ENCODE measurements around the gene ZFYVE9.

GRCh38 chr1:52239708-52240001, 97.8 kb downstream of the ZFYVE9 start:
- TF ChIP-seq POLR2A (IDR thresholded peaks at IDR 0.05; ENCODE audit: insufficient read depth in 1 of 2, low read depth in 2 of 2, low read length in 2 of 2) (no peak), RNF219 (CRISPR knock-in tag; IDR thresholded peaks at IDR 0.05) (no peak), REST (IDR thresholded peaks at IDR 0.05; ENCODE audit: borderline replicate concordance in 1 of 2, low read depth in 1 of 2, low read length in 2 of 2) (no peak), ZBTB7A (CRISPR knock-in tag; IDR thresholded peaks at IDR 0.05) (no peak), ZNF274 (CRISPR knock-in tag; IDR thresholded peaks at IDR 0.05) (no peak), ZMAT3 (CRISPR knock-in tag; conservative IDR thresholded peaks at IDR 0.05) (no peak), PCBP2 (optimal IDR thresholded peaks at IDR 0.05; ENCODE audit: low read depth, low read length, poor library complexity, severe bottlenecking) (no peak), JUN (CRISPR knock-in tag; IDR thresholded peaks at IDR 0.05) (no peak), REPIN1 (CRISPR knock-in tag; IDR thresholded peaks at IDR 0.05; ENCODE audit: borderline replicate concordance, low read depth) (no peak), KDM2A (CRISPR knock-in tag; IDR thresholded peaks at IDR 0.05; ENCODE audit: borderline replicate concordance, low read depth) (no peak)

All from HepG2 (cell line).